Effector memory CD4-positive, alpha-beta T cell (primary cell): ENCODE results near the gene NRL.

Experiments used
- DNase-seq, 3 donors: peaks; one replicate each; pipeline ENCODE4 v3.0.0-alpha.2; 2020
- H3K27ac ChIP-seq: 2 replicates; pipeline ENCODE4 v1.7.0; 2013; ENCODE audit warnings: mild to moderate bottlenecking, low read length, moderate library complexity; ENCODE audit not compliant: insufficient read depth, poor library complexity, severe bottlenecking
- H3K27me3 ChIP-seq: replicated peaks from 2 replicates; pipeline ENCODE4 v1.7.0; 2013; ENCODE audit warnings: mild to moderate bottlenecking, low read length; ENCODE audit not compliant: insufficient read depth, control insufficient read depth, poor library complexity, severe bottlenecking
- H3K36me3 ChIP-seq: 2 replicates; pipeline ENCODE4 v1.7.0; 2013; ENCODE audit warnings: mild to moderate bottlenecking, low read length, moderate library complexity; ENCODE audit not compliant: control insufficient read depth, insufficient read depth
- H3K4me1 ChIP-seq: 2 replicates; pipeline ENCODE4 v1.7.0; 2013; ENCODE audit warnings: low read length, mild to moderate bottlenecking; ENCODE audit not compliant: control insufficient read depth, insufficient read depth, poor library complexity, severe bottlenecking
- H3K4me3 ChIP-seq: 2 replicates; pipeline ENCODE4 v1.7.0; 2013; ENCODE audit warnings: low read length, low read depth, mild to moderate bottlenecking; ENCODE audit not compliant: insufficient read depth, poor library complexity, severe bottlenecking
- H3K9me3 ChIP-seq: 2 replicates; pipeline ENCODE4 v1.7.0; 2013; ENCODE audit warnings: mild to moderate bottlenecking, low read length, moderate library complexity; ENCODE audit not compliant: control insufficient read depth
- total RNA-seq, 3 donors: gene quantifications; one replicate each; lab custom pipeline; 2026; lab: John Stamatoyannopoulos, UW

NRL gene
- total RNA-seq, result 1.6 to 3.1 (median 2.9) reads per million in 3 donors

GRCh38 chr14:24114532-24115421 is at the start of gene NRL, which contains the start of gene DCAF11:
TSS of gene NRL (minus strand) at chr14:24114949. CDS start at chr14:24082848, 32,101 bp downstream.
TSS of gene DCAF11 (plus strand) at chr14:24114777. CDS start at chr14:24115595, 818 bp downstream.
- H3K36me3 ChIP-seq, result peaks cover 22% of the 10 kb centered on the region
- DNase-seq, result peak; percentile 97 to 98 (median 98)
- H3K27ac ChIP-seq, result peak within 1 kb of the TSS; percentile 98
- H3K4me1 ChIP-seq, result peaks cover 12% of the 10 kb centered on the region
- peak within 1 kb of the TSS; percentile 69 for H3K4me3 ChIP-seq
- no peaks in the 10 kb centered on the region for H3K27me3 ChIP-seq
- no peaks in the 10 kb centered on the region for H3K9me3 ChIP-seq

- Histone ChIP-seq H3K27me3 (no peaks in the 10 kb centered on the region), H3K9me3 (no peaks in the 10 kb centered on the region), H3K4me1 (peaks cover 24% of the 10 kb centered on the region), H3K36me3 (peaks cover 69% of the 10 kb centered on the region), H3K27ac (peak overlapping the region; percentile 97), H3K4me3 (peak overlapping the region; percentile 88)
- no peak for DNase-seq
These were observed 47.3 kb upstream of the NRL start for GRCh38 chr14:24162093-24162492.

- Histone ChIP-seq H3K9me3 (no peaks in the 10 kb centered on the region), H3K4me3 (peak within 1 kb of the TSS; percentile 88), H3K27me3 (no peaks in the 10 kb centered on the region), H3K4me1 (peaks cover 24% of the 10 kb centered on the region), H3K27ac (peak within 1 kb of the TSS; percentile 97), H3K36me3 (peaks cover 67% of the 10 kb centered on the region)
- DNase-seq, result peak; percentile 94 to 95 (median 95)
These were observed 46.4 kb upstream of the NRL start, which contains the start of gene IRF9 for GRCh38 chr14:24160850-24161804. TSS of gene IRF9 (plus strand) at chr14:24161265. CDS start at chr14:24162145, 880 bp downstream.

GRCh38 chr14:24160499-24160849 is 45.7 kb upstream of the NRL start:
- H3K9me3 ChIP-seq, result no peaks in the 10 kb centered on the region
- H3K27me3 ChIP-seq, result no peaks in the 10 kb centered on the region
- H3K27ac ChIP-seq, result peak overlapping the region; percentile 97
- no peak for DNase-seq
- H3K4me3 ChIP-seq, result no peak overlapping the region
- H3K4me1 ChIP-seq, result peaks cover 24% of the 10 kb centered on the region
- peaks cover 67% of the 10 kb centered on the region for H3K36me3 ChIP-seq

- no peaks in the 10 kb centered on the region for H3K9me3 ChIP-seq
- H3K27me3 ChIP-seq, result no peaks in the 10 kb centered on the region
- peak overlapping the region; percentile 97 for H3K27ac ChIP-seq
- no peak for DNase-seq
- peaks cover 22% of the 10 kb centered on the region for H3K4me1 ChIP-seq
- no peak overlapping the region for H3K4me3 ChIP-seq
- H3K36me3 ChIP-seq, result peaks cover 67% of the 10 kb centered on the region
These were observed 45.2 kb upstream of the NRL start for GRCh38 chr14:24159777-24160498.

- no peak overlapping the region for H3K4me3 ChIP-seq
- DNase-seq, result no peak
- H3K9me3 ChIP-seq, result no peaks in the 10 kb centered on the region
- H3K36me3 ChIP-seq, result peaks cover 62% of the 10 kb centered on the region
- H3K27me3 ChIP-seq, result no peaks in the 10 kb centered on the region
- no peak overlapping the region for H3K27ac ChIP-seq
- peaks cover 8% of the 10 kb centered on the region for H3K4me1 ChIP-seq
These were observed 42.6 kb upstream of the NRL start for GRCh38 chr14:24157331-24157730.

GRCh38 chr14:24156840-24157239 is 42.1 kb upstream of the NRL start:
- no peaks in the 10 kb centered on the region for H3K27me3 ChIP-seq
- H3K27ac ChIP-seq, result no peak overlapping the region
- H3K36me3 ChIP-seq, result peaks cover 66% of the 10 kb centered on the region
- H3K4me3 ChIP-seq, result no peak overlapping the region
- no peak for DNase-seq
- peaks cover 3% of the 10 kb centered on the region for H3K4me1 ChIP-seq
- no peaks in the 10 kb centered on the region for H3K9me3 ChIP-seq

- peaks cover 78% of the 10 kb centered on the region for H3K36me3 ChIP-seq
- no peak for DNase-seq
- H3K27me3 ChIP-seq, result no peaks in the 10 kb centered on the region
- no peaks in the 10 kb centered on the region for H3K9me3 ChIP-seq
- no peak overlapping the region for H3K27ac ChIP-seq
- no peak overlapping the region for H3K4me3 ChIP-seq
- peaks cover under 1% of the 10 kb centered on the region for H3K4me1 ChIP-seq
These were observed 40.4 kb upstream of the NRL start for GRCh38 chr14:24155100-24155499.

- Histone ChIP-seq H3K9me3 (no peaks in the 10 kb centered on the region), H3K27ac (no peak overlapping the region), H3K4me3 (no peak overlapping the region), H3K4me1 (peaks cover 17% of the 10 kb centered on the region), H3K36me3 (peaks cover 66% of the 10 kb centered on the region), H3K27me3 (no peaks in the 10 kb centered on the region)
- no peak for DNase-seq
These were observed 36.8 kb upstream of the NRL start for GRCh38 chr14:24151404-24152080.
